ENCODE measurements around the gene ATP2C2.

GRCh38 chr16:84347161-84347560 lies 21.2 kb upstream of the ATP2C2 start:
- TF ChIP-seq POLR2AphosphoS5 (IDR thresholded peaks at IDR 0.05; ENCODE audit: low read depth, low read length) = no peak
- TF ChIP-seq REST (IDR thresholded peaks at IDR 0.05; ENCODE audit: insufficient read depth in 1 of 2, low read depth in 2 of 2, low read length in 2 of 2) = no peak
- no peak for TF ChIP-seq TAF1 (IDR thresholded peaks at IDR 0.05; ENCODE audit: borderline replicate concordance, insufficient read depth, low read length)
- TF ChIP-seq SIN3A (IDR thresholded peaks at IDR 0.05; ENCODE audit: borderline replicate concordance, insufficient read depth, low read length) = no peak

Measured in PFSK-1 (cell line).